DMS153 (cell line): ENCODE results near the gene MYH6.
"Not testable (repeated sequence)": the region's sequence is repeated elsewhere in the genome, so short reads cannot be mapped to it uniquely, and the experiment has no call there.

Source experiments
- DNase-seq: peaks from one replicate; lab custom pipeline; 2025; lab: John Stamatoyannopoulos, UW

The MYH6 gene

GRCh38 chr14:23414254-23414653, 6.2 kb upstream of the MYH6 start:
- DNase-seq, result no peak

- DNase-seq, result no peak
These were observed 5.6 kb upstream of the MYH6 start for GRCh38 chr14:23413681-23414080.

- no peak for DNase-seq
These were observed 3.8 kb upstream of the MYH6 start for GRCh38 chr14:23411563-23412525.

- no peak for DNase-seq
These were observed 2.0 kb upstream of the MYH6 start for GRCh38 chr14:23409966-23410635.

GRCh38 chr14:23409475-23409874, 1.4 kb upstream of the MYH6 start:
- DNase-seq, result no peak

- DNase-seq, result no peak
These were observed 196 bp upstream of the MYH6 start for GRCh38 chr14:23408307-23408630.

GRCh38 chr14:23406725-23407355, 1.2 kb downstream of the MYH6 start:
- DNase-seq, result no peak

- DNase-seq, result peak; percentile 27
These were observed 1.8 kb downstream of the MYH6 start for GRCh38 chr14:23406244-23406643.

- DNase-seq, result no peak
These were observed 2.5 kb downstream of the MYH6 start for GRCh38 chr14:23405516-23406025.

GRCh38 chr14:23405096-23405495, 3.0 kb downstream of the MYH6 start:
- DNase-seq, result no peak

GRCh38 chr14:23404331-23404900, 3.7 kb downstream of the MYH6 start:
- DNase-seq, result no peak

GRCh38 chr14:23403908-23404307, 4.2 kb downstream of the MYH6 start:
- no peak for DNase-seq

- no peak for DNase-seq
These were observed 5.0 kb downstream of the MYH6 start for GRCh38 chr14:23403139-23403438.

GRCh38 chr14:23402296-23403138, 5.6 kb downstream of the MYH6 start:
- no peak for DNase-seq

- no peak for DNase-seq
These were observed 6.8 kb downstream of the MYH6 start for GRCh38 chr14:23401291-23401690.

GRCh38 chr14:23400496-23401149, 7.5 kb downstream of the MYH6 start:
- not testable (repeated sequence) for DNase-seq

- DNase-seq, result no peak
These were observed 8.5 kb downstream of the MYH6 start for GRCh38 chr14:23399591-23399990.

- DNase-seq, result no peak
These were observed 8.9 kb downstream of the MYH6 start for GRCh38 chr14:23399136-23399535.

- peak; percentile 6 for DNase-seq
These were observed 9.7 kb downstream of the MYH6 start for GRCh38 chr14:23398348-23398747.

GRCh38 chr14:23396781-23397407, 11.2 kb downstream of the MYH6 start:
- no peak for DNase-seq

GRCh38 chr14:23396126-23396525, 11.9 kb downstream of the MYH6 start:
- no peak for DNase-seq
